ENCODE results near the gene NEIL1.

Gene NEIL1

GRCh38 chr15:75397494-75397893 lies 50.7 kb downstream of the NEIL1 start:
- no peak overlapping the region for H3K27ac ChIP-seq (ENCODE audit: low read depth, low read length, severe bottlenecking)
- peaks cover 100% of the 10 kb centered on the region for H3K36me3 ChIP-seq (ENCODE audit: control insufficient read depth, insufficient read depth, low read length)
- no peaks in the 10 kb centered on the region for H3K9me3 ChIP-seq (ENCODE audit: control insufficient read depth, low read length)
- 100% methylated on average over 1 of the region's 2 CpGs for WGBS, 2 experiments (ENCODE audit: insufficient coverage in 2 of 2)
- H3K4me1 ChIP-seq (ENCODE audit: control insufficient read depth, insufficient read depth, low read length, poor library complexity, severe bottlenecking), result no peaks in the 10 kb centered on the region
- no peak overlapping the region for H3K4me3 ChIP-seq (ENCODE audit: extremely low read depth, insufficient read depth, low read length, poor library complexity, severe bottlenecking)

- H3K4me1 ChIP-seq (ENCODE audit: control insufficient read depth, insufficient read depth, low read length, poor library complexity, severe bottlenecking), result no peaks in the 10 kb centered on the region
- WGBS, 2 experiments (ENCODE audit: insufficient coverage in 2 of 2), result 100% methylated on average over 1 of the region's 2 CpGs; no CpG with 5 or more reads in 1 of the 2 experiments
- H3K4me3 ChIP-seq (ENCODE audit: extremely low read depth, insufficient read depth, low read length, poor library complexity, severe bottlenecking), result no peak overlapping the region
- no peaks in the 10 kb centered on the region for H3K9me3 ChIP-seq (ENCODE audit: control insufficient read depth, low read length)
- no peak overlapping the region for H3K27ac ChIP-seq (ENCODE audit: low read depth, low read length, severe bottlenecking)
- H3K36me3 ChIP-seq (ENCODE audit: control insufficient read depth, insufficient read depth, low read length), result peaks cover 97% of the 10 kb centered on the region
These were observed 57.1 kb downstream of the NEIL1 start for GRCh38 chr15:75403892-75404291.
